Measurements from ENCODE around the gene ASIC5. TPM values are rescaled to one million over a fixed set of nuclear protein-coding genes. Genes with fewer than 3 reads are reported as not detected.

Gene ASIC5
- total RNA-seq, 1 donor from 2014 or later = not detected

GRCh38 chr4:155878611-155879010 lies 12.5 kb upstream of the ASIC5 start:
- no peak for ATAC-seq

GRCh38 chr4:155877971-155878370 lies 11.9 kb upstream of the ASIC5 start:
- no peak for ATAC-seq

- ATAC-seq = no peak
These were observed 9.8 kb upstream of the ASIC5 start for GRCh38 chr4:155875878-155876277.

- ATAC-seq = peak; percentile 87
These were observed 10.2 kb downstream of the ASIC5 start for GRCh38 chr4:155855897-155856296.

GRCh38 chr4:155854582-155855226 lies 11.4 kb downstream of the ASIC5 start:
- ATAC-seq = no peak

GRCh38 chr4:155853189-155853588 lies 12.9 kb downstream of the ASIC5 start:
- no peak for ATAC-seq

GRCh38 chr4:155849042-155849441 lies 17.0 kb downstream of the ASIC5 start:
- no peak for ATAC-seq

GRCh38 chr4:155846929-155847328 lies 19.1 kb downstream of the ASIC5 start:
- no peak for ATAC-seq

GRCh38 chr4:155842080-155842479 lies 24.0 kb downstream of the ASIC5 start:
- no peak for ATAC-seq

GRCh38 chr4:155837203-155837796 lies 28.8 kb downstream of the ASIC5 start:
- ATAC-seq = no peak

GRCh38 chr4:155832664-155833063 lies 33.4 kb downstream of the ASIC5 start:
- ATAC-seq = no peak

- no peak for ATAC-seq
These were observed 37.4 kb downstream of the ASIC5 start for GRCh38 chr4:155828628-155829027.

- no peak for ATAC-seq
These were observed 43.5 kb downstream of the ASIC5 start for GRCh38 chr4:155822572-155822971.

- ATAC-seq = no peak
These were observed 45.1 kb downstream of the ASIC5 start for GRCh38 chr4:155820887-155821518.

- ATAC-seq = peak; percentile 67
These were observed 47.0 kb downstream of the ASIC5 start for GRCh38 chr4:155819066-155819465.

- peak; percentile 88 for ATAC-seq
These were observed 47.4 kb downstream of the ASIC5 start for GRCh38 chr4:155818639-155819038.

GRCh38 chr4:155811083-155811482 lies 55.0 kb downstream of the ASIC5 start:
- ATAC-seq = no peak

GRCh38 chr4:155809835-155810234 lies 56.2 kb downstream of the ASIC5 start:
- ATAC-seq = peak; percentile 85

- no peak for ATAC-seq
These were observed 59.1 kb downstream of the ASIC5 start for GRCh38 chr4:155807021-155807420.

GRCh38 chr4:155805016-155805415 lies 61.1 kb downstream of the ASIC5 start:
- ATAC-seq = no peak

GRCh38 chr4:155802190-155802959 lies 63.7 kb downstream of the ASIC5 start:
- ATAC-seq = no peak

GRCh38 chr4:155800685-155801343 lies 65.3 kb downstream of the ASIC5 start:
- no peak for ATAC-seq

- no peak for ATAC-seq
These were observed 66.3 kb downstream of the ASIC5 start for GRCh38 chr4:155799794-155800123.

Measured in esophagus mucosa (tissue), 1 donor.